Natural killer cell (primary cell): ENCODE measurements around the gene IL1RAP. TPM values are rescaled to one million over a fixed set of nuclear protein-coding genes. Genes with fewer than 3 reads are reported as not detected.

Experiments
- ATAC-seq, 3 donors: fragments of 150-1000 bp in 2 of 3; fragments of 200-7000 bp in 1 of 3; cut with Tn5 transposase; 1 replicate in 1 of 3; 2 replicates in 2 of 3; pipeline ENCODE4 v1.10.0; 2021; ENCODE audit warnings: mild to moderate bottlenecking in 2 of 3, moderate library complexity in 2 of 3
- DNase-seq, 2 donors: peaks; one replicate each; pipeline versions ENCODE4 v3.0.0 to v3.0.0-alpha.2; 2013 to 2021; ENCODE audit warnings: mixed read lengths in 1 of 2
- H3K27ac ChIP-seq: one replicate; pipeline ENCODE4 v1.5.1; 2013; ENCODE audit warnings: mild to moderate bottlenecking, low read length
- H3K27me3 ChIP-seq: one replicate; pipeline ENCODE4 v1.6.1; 2013; ENCODE audit warnings: low read length; ENCODE audit not compliant: control insufficient read depth, insufficient read depth
- H3K36me3 ChIP-seq: one replicate; pipeline ENCODE4 v1.6.1; 2013; ENCODE audit warnings: low read length; ENCODE audit not compliant: control insufficient read depth, insufficient read depth
- H3K4me1 ChIP-seq: one replicate; pipeline ENCODE4 v1.6.1; 2013; ENCODE audit warnings: low read length; ENCODE audit not compliant: control insufficient read depth, insufficient read depth
- H3K4me3 ChIP-seq: one replicate; pipeline ENCODE4 v1.5.1; 2013; ENCODE audit warnings: low read length
- H3K9me3 ChIP-seq: one replicate; pipeline ENCODE4 v1.6.1; 2013; ENCODE audit warnings: low read length; ENCODE audit not compliant: control insufficient read depth, insufficient read depth
- H3K27ac Mint-ChIP-seq, 2 donors: one replicate each; pipeline ENCODE4 v1.8.0; 2022; ENCODE audit warnings: mild to moderate bottlenecking in 2 of 2, mixed read lengths in 2 of 2, moderate library complexity in 1 of 2
- H3K27me3 Mint-ChIP-seq, 2 donors: one replicate each; pipeline ENCODE4 v1.8.0; 2022; ENCODE audit warnings: low read depth in 2 of 2, mixed read lengths in 2 of 2
- H3K36me3 Mint-ChIP-seq: one replicate; pipeline ENCODE4 v1.8.0; 2022; ENCODE audit warnings: mixed read lengths
- H3K4me1 Mint-ChIP-seq, 2 donors: one replicate each; pipeline ENCODE4 v1.8.0; 2022; ENCODE audit warnings: mixed read lengths in 2 of 2
- H3K4me3 Mint-ChIP-seq: one replicate; pipeline ENCODE4 v1.8.0; 2022; ENCODE audit warnings: mild to moderate bottlenecking, moderate library complexity, mixed read lengths
- H3K9me3 Mint-ChIP-seq, 2 donors: one replicate each; pipeline ENCODE4 v1.8.0; 2022; ENCODE audit warnings: mixed read lengths in 2 of 2
- WGBS: methylation state at CpG from one replicate; pipeline ENCODE4 v1.1.7; 2013; ENCODE audit warnings: missing lambda C conversion rate; ENCODE audit not compliant: insufficient coverage; 5-methylcytosine and 5-hydroxymethylcytosine counted together
- intact Hi-C: fragments of 100-400 bp; cut with micrococcal nuclease; formaldehyde crosslinking; loops from one replicate; pipeline ENCODE4 v1.14.2; 2022
- total RNA-seq, 4 donors: library from RNA; stranded (reverse); fragments of 120-200 nt in 1 of 4; gene quantifications; one replicate each; pipeline versions ENCODE4 v1.2.3 to v1.2.4, GENCODE V29; 2013 to 2022
- TF ChIP-seq, protein P1 (sequence below): fragments of 200-600 bp; IDR thresholded peaks from one replicate; pipeline ENCODE4 v1.8.0; 2022; ENCODE audit warnings: antibody characterized with exemption

Gene IL1RAP
- total RNA-seq, 3 donors from 2014 or later (not counting 1 experiment from before 2014, with no cell fraction given), result 11.4 to 19.8 (median 15.1) TPM

DNA sequence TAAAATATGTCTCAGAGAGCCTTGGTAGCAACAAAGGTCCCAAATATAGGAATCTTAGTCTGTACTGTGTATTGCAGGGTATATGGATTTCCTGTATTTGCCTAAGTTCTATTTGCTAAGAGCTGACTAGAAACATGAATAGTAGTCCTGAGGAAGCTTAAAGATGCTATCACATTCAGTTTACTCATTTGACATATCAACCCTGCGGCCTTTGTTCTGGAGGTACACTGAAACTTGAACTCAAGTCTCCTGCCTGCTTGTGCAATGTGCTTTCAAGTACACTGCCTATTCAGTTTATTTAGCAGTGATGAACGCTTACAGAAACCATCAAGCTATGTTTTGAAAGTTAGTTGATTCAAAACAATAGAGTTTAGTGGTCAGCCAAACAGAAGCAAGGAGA lies 21.1 kb downstream of the IL1RAP start:
- 80% methylated on average over 2 of the region's 2 CpGs for WGBS
- TF ChIP-seq, protein P1, sequence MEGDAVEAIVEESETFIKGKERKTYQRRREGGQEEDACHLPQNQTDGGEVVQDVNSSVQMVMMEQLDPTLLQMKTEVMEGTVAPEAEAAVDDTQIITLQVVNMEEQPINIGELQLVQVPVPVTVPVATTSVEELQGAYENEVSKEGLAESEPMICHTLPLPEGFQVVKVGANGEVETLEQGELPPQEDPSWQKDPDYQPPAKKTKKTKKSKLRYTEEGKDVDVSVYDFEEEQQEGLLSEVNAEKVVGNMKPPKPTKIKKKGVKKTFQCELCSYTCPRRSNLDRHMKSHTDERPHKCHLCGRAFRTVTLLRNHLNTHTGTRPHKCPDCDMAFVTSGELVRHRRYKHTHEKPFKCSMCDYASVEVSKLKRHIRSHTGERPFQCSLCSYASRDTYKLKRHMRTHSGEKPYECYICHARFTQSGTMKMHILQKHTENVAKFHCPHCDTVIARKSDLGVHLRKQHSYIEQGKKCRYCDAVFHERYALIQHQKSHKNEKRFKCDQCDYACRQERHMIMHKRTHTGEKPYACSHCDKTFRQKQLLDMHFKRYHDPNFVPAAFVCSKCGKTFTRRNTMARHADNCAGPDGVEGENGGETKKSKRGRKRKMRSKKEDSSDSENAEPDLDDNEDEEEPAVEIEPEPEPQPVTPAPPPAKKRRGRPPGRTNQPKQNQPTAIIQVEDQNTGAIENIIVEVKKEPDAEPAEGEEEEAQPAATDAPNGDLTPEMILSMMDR, result no peak
- Mint-ChIP-seq H3K27ac (no peak overlapping the region), H3K4me1 (peaks cover 9 to 27% of the 10 kb centered on the region in 2 donors), H3K36me3 (no peaks in the 10 kb centered on the region), H3K4me3 (no peak overlapping the region), H3K9me3 (no peaks in the 10 kb centered on the region), H3K27me3 (no peaks in the 10 kb centered on the region)
- Histone ChIP-seq H3K4me1 (no peaks in the 10 kb centered on the region), H3K9me3 (no peaks in the 10 kb centered on the region), H3K4me3 (no peak overlapping the region), H3K27ac (no peak overlapping the region), H3K36me3 (no peaks in the 10 kb centered on the region), H3K27me3 (no peaks in the 10 kb centered on the region)
- DNase-seq (no peak), ATAC-seq (no peak)
- intact Hi-C loops, result no loop called here

DNA sequence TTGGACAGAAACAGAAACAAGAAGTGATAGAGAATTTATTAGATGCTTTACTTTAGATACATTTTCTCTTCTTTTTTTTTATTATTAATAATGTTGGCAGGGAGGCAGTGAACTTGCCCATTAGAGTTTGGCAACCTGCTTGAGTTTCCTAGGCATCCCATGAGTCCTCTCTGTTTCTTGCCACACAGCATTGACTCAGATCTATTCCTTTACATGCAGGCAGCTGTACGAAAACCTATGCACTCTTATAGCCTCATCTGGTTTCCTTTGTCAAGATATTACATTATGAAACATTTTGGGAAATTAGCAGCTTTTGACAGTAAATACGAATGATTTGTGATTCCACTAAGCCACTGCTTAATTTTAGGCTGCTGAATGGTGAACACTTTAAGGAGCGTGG lies 23.3 kb downstream of the IL1RAP start:
- WGBS, result 72% methylated on average over 3 of the region's 3 CpGs
- DNase-seq (no peak), ATAC-seq (no peak)
- Mint-ChIP-seq H3K36me3 (no peaks in the 10 kb centered on the region), H3K4me1 (peaks cover 4 to 22% of the 10 kb centered on the region in 2 donors), H3K4me3 (no peak overlapping the region), H3K9me3 (no peaks in the 10 kb centered on the region), H3K27me3 (no peaks in the 10 kb centered on the region), H3K27ac (no peak overlapping the region)
- H3K27me3 ChIP-seq, result no peaks in the 10 kb centered on the region
- intact Hi-C loops, result no loop called here
- H3K36me3 ChIP-seq, result no peaks in the 10 kb centered on the region
- no peak overlapping the region for H3K4me3 ChIP-seq
- H3K27ac ChIP-seq, result no peak overlapping the region
- H3K4me1 ChIP-seq, result no peaks in the 10 kb centered on the region
- no peaks in the 10 kb centered on the region for H3K9me3 ChIP-seq
- TF ChIP-seq, protein P1, result no peak

DNA sequence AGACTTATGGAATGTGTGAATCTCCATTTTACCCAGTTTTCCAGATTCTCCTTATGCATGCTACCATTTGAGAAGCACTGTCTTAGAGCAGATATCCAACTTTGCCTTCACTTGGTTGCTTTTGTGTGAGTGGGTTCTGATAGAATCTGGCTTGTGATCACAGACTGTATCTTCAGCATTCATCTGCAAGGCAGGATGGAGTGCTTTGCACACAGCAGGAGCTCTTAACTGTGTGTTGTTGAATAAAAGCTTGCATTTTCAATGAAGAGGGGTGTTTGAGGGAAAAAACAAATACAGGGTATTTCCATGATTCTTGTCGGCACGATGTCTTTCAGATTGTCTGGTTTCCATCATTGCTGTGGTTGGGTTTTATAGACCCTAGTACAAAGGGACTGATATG lies 24.4 kb downstream of the IL1RAP start:
- Histone ChIP-seq H3K27me3 (no peaks in the 10 kb centered on the region), H3K27ac (no peak overlapping the region), H3K4me1 (no peaks in the 10 kb centered on the region), H3K9me3 (no peaks in the 10 kb centered on the region), H3K4me3 (no peak overlapping the region), H3K36me3 (no peaks in the 10 kb centered on the region)
- TF ChIP-seq, protein P1, result no peak
- Mint-ChIP-seq H3K27me3 (no peaks in the 10 kb centered on the region), H3K36me3 (no peaks in the 10 kb centered on the region), H3K9me3 (no peaks in the 10 kb centered on the region), H3K4me1 (peaks cover 4 to 22% of the 10 kb centered on the region in 2 donors), H3K4me3 (no peak overlapping the region), H3K27ac (no peak overlapping the region)
- DNase-seq (no peak), ATAC-seq (no peak)
- intact Hi-C loops, result no loop called here
- WGBS, result 88% methylated on average over 2 of the region's 2 CpGs

DNA sequence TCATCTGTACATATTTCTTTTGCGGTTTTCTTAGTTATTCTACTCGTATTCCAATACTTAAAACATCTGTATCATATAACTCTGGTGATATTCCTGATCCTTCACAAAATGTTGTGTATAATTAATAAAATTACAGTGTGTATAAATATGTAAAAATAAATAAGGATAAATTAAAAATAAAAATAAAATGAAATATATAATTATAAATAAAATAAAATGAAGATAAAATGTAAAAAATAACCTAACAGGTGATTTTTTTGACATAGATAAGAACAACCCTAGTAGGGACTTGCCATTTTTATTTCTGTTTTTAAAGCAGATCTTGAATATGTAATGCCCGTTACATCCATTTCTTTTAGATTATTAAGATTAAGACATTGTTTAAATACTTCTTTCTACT lies 25.6 kb downstream of the IL1RAP start:
- intact Hi-C loops, result no loop called here
- Mint-ChIP-seq H3K27ac (no peak overlapping the region), H3K4me3 (no peak overlapping the region), H3K4me1 (peaks cover 4 to 16% of the 10 kb centered on the region in 2 donors), H3K36me3 (no peaks in the 10 kb centered on the region), H3K9me3 (no peaks in the 10 kb centered on the region), H3K27me3 (no peaks in the 10 kb centered on the region)
- ATAC-seq (no peak), DNase-seq (no peak)
- Histone ChIP-seq H3K9me3 (no peaks in the 10 kb centered on the region), H3K4me3 (no peak overlapping the region), H3K27ac (no peak overlapping the region), H3K36me3 (no peaks in the 10 kb centered on the region), H3K4me1 (no peaks in the 10 kb centered on the region), H3K27me3 (no peaks in the 10 kb centered on the region)
- TF ChIP-seq, protein P1, result no peak
- 100% methylated on average over 1 of the region's 3 CpGs for WGBS
